Sigmoid colon (tissue), 7 donors: Measurements from ENCODE around the gene GABARAP. TPM values are rescaled to one million over a fixed set of nuclear protein-coding genes. Genes with fewer than 3 reads are reported as not detected.

Experiments used
- DNase-seq: peaks from one replicate; pipeline ENCODE4 v3.0.0-alpha.2; 2019
- H3K27ac ChIP-seq, 4 donors: fragments of 200-600 bp; sonication (generic); one replicate each; pipeline ENCODE4 v1.5.1; 2016 to 2019; ENCODE audit warnings: mild to moderate bottlenecking in 1 of 4
- H3K27me3 ChIP-seq, 3 donors: fragments of 200-600 bp; sonication (generic); one replicate each; pipeline ENCODE4 v1.5.1; 2019; ENCODE audit warnings: mild to moderate bottlenecking in 1 of 3
- H3K36me3 ChIP-seq, 4 donors: fragments of 200-600 bp; sonication (generic); one replicate each; pipeline ENCODE4 v1.5.1; 2016 to 2019
- H3K4me1 ChIP-seq, 4 donors: fragments of 200-600 bp; sonication (generic); one replicate each; pipeline ENCODE4 v1.5.1; 2017 to 2019
- H3K4me3 ChIP-seq, 4 donors: fragments of 200-600 bp; sonication (generic); one replicate each; pipeline ENCODE4 v1.5.1; 2017 to 2019; ENCODE audit warnings: mild to moderate bottlenecking in 2 of 4, moderate library complexity in 1 of 4
- H3K9me3 ChIP-seq, 4 donors: fragments of 200-600 bp in 3 of 4; sonication (generic) in 3 of 4; one replicate each; pipeline versions ENCODE4 v1.5.1 to v1.6.1; 2013 to 2019
- CTCF ChIP-seq, 4 experiments: fragments of 450-650 bp in 3 of 4; fragments of 200-600 bp in 1 of 4; IDR thresholded peaks; one replicate each; pipeline ENCODE4 v1.5.1; 2016 to 2019; ENCODE audit warnings: antibody characterized with exemption in 4 of 4, mild to moderate bottlenecking in 3 of 4, moderate library complexity in 2 of 4
- EP300 ChIP-seq, 4 donors: sonication (generic); formaldehyde crosslinking; IDR thresholded peaks; one replicate each; pipeline ENCODE4 v1.6.1; 2017; ENCODE audit warnings: antibody characterized with exemption in 4 of 4
- POLR2A ChIP-seq, 2 donors: fragments of 450-650 bp; IDR thresholded peaks; one replicate each; pipeline ENCODE4 v1.6.1; 2016; ENCODE audit warnings: antibody characterized with exemption in 2 of 2, mild to moderate bottlenecking in 2 of 2, moderate library complexity in 2 of 2
- POLR2AphosphoS5 ChIP-seq, 4 donors: sonication (generic); formaldehyde crosslinking; IDR thresholded peaks; one replicate each; pipeline ENCODE4 v1.6.1; 2017; ENCODE audit warnings: antibody characterized with exemption in 4 of 4
- WGBS, 2 donors: extraction: QIAGEN DNeasy Blood & Tissue Kit; methylation state at CpG; one replicate each; pipeline ENCODE4 v1.1.7; 2013; 5-methylcytosine and 5-hydroxymethylcytosine counted together
- intact Hi-C: fragments of 100-400 bp; cut with DNase I; formaldehyde crosslinking; loops from one replicate; pipeline ENCODE4 v1.15.1; 2023
- polyA plus RNA-seq, 3 donors: library from polyadenylated mRNA; stranded (reverse); fragments of 200-250 nt; gene quantifications; one replicate each; pipeline ENCODE4 v1.2.3, GENCODE V29; 2013
- total RNA-seq, 4 donors: library from RNA; depleted of rRNA; stranded (reverse); fragments of >200 nt; gene quantifications; one replicate each; pipeline ENCODE4 v1.1.0, GENCODE V29; 2016
- donor health status: healthy with polysubstance abuse.
- donor health status: Bipolar disorder and iron deficiency.
- donor health status: healthy.

The GABARAP gene
- total and polyA plus RNA-seq, 7 donors, result 147 to 1,215 (median 613) TPM

GRCh38 chr17:7285679-7286078 is 43.4 kb upstream of the GABARAP start:
- Histone ChIP-seq H3K9me3 (no peaks in the 10 kb centered on the region), H3K36me3 (peaks cover 26 to 33% (median 28%) of the 10 kb centered on the region in 4 donors), H3K27ac (peak overlapping the region; percentile 93 to 98 (median 96)), H3K27me3 (no peaks in the 10 kb centered on the region), H3K4me1 (peaks cover 0 to 57% (median 49%) of the 10 kb centered on the region in 4 donors), H3K4me3 (no peak overlapping the region)
- WGBS, 2 donors, result 92% methylated on average over 12 of the region's 12 CpGs
- intact Hi-C loops, result no loop called here
- TF ChIP-seq POLR2A (IDR thresholded peaks at IDR 0.05) (no peak), EP300 (IDR thresholded peaks at IDR 0.05) (no peak), CTCF (IDR thresholded peaks at IDR 0.05) (no peak), POLR2AphosphoS5 (IDR thresholded peaks at IDR 0.05) (no peak)
- DNase-seq, result no peak

- TF ChIP-seq POLR2AphosphoS5 (IDR thresholded peaks at IDR 0.05), result no peak
- no peak for TF ChIP-seq CTCF (IDR thresholded peaks at IDR 0.05)
- no peak for TF ChIP-seq EP300 (IDR thresholded peaks at IDR 0.05)
- no peak for TF ChIP-seq POLR2A (IDR thresholded peaks at IDR 0.05)
- H3K27ac ChIP-seq, result peak overlapping the region; percentile 93 to 98 (median 96)
- DNase-seq, result no peak
- H3K9me3 ChIP-seq, result no peaks in the 10 kb centered on the region
- H3K36me3 ChIP-seq, result peaks cover 26 to 33% (median 28%) of the 10 kb centered on the region in 4 donors
- intact Hi-C loops, result no loop called here
- no peak overlapping the region for H3K4me3 ChIP-seq
- H3K4me1 ChIP-seq, result peaks cover 0 to 56% (median 46%) of the 10 kb centered on the region in 4 donors
- no peaks in the 10 kb centered on the region for H3K27me3 ChIP-seq
- WGBS, 2 donors, result 83 to 95% methylated on average over 16 of the region's 16 CpGs
Measured at GRCh38 chr17:7284911-7285310, 42.7 kb upstream of the GABARAP start.

- H3K27ac ChIP-seq, result peak overlapping the region; percentile 93 to 98 (median 96)
- no peaks in the 10 kb centered on the region for H3K27me3 ChIP-seq
- intact Hi-C loops, result no loop called here
- H3K4me3 ChIP-seq, result peak overlapping the region; percentile 53 to 83 (median 68)
- TF ChIP-seq CTCF (IDR thresholded peaks at IDR 0.05), result peak in 1 of 4 experiments; percentile 0
- no peak for TF ChIP-seq EP300 (IDR thresholded peaks at IDR 0.05)
- peaks cover 26 to 33% (median 28%) of the 10 kb centered on the region in 4 donors for H3K36me3 ChIP-seq
- no peaks in the 10 kb centered on the region for H3K9me3 ChIP-seq
- DNase-seq, result no peak
- peaks cover 0 to 56% (median 46%) of the 10 kb centered on the region in 4 donors for H3K4me1 ChIP-seq
- 87 to 88% methylated on average over 18 of the region's 18 CpGs for WGBS, 2 donors
Measured at GRCh38 chr17:7283471-7284216, 41.4 kb upstream of the GABARAP start.

GRCh38 chr17:7282752-7283321 is 40.6 kb upstream of the GABARAP start:
- H3K27ac ChIP-seq, result peak overlapping the region; percentile 93 to 98 (median 96)
- WGBS, 2 donors, result 52 to 56% methylated on average over 6 of the region's 6 CpGs
- H3K36me3 ChIP-seq, result peaks cover 26 to 33% (median 28%) of the 10 kb centered on the region in 4 donors
- intact Hi-C loops, result no loop called here
- H3K4me3 ChIP-seq, result peak overlapping the region; percentile 53 to 83 (median 68)
- no peaks in the 10 kb centered on the region for H3K27me3 ChIP-seq
- H3K9me3 ChIP-seq, result no peaks in the 10 kb centered on the region
- DNase-seq, result peak; percentile 78
- peak in 2 of 4 experiments; percentile 11 to 49 for TF ChIP-seq CTCF (IDR thresholded peaks at IDR 0.05)
- no peak for TF ChIP-seq POLR2A (IDR thresholded peaks at IDR 0.05)
- TF ChIP-seq POLR2AphosphoS5 (IDR thresholded peaks at IDR 0.05), result peak in 2 of 4 donors; percentile 30 to 58
- H3K4me1 ChIP-seq, result peaks cover 0 to 56% (median 46%) of the 10 kb centered on the region in 4 donors
